ENCODE data around the gene ADCY3. TPM values are rescaled to one million over a fixed set of nuclear protein-coding genes. Genes with fewer than 3 reads are reported as not detected.

The ADCY3 gene
- total RNA-seq, 3 donors from 2014 or later: 29.3 to 89.1 (median 56.1) TPM

DNA sequence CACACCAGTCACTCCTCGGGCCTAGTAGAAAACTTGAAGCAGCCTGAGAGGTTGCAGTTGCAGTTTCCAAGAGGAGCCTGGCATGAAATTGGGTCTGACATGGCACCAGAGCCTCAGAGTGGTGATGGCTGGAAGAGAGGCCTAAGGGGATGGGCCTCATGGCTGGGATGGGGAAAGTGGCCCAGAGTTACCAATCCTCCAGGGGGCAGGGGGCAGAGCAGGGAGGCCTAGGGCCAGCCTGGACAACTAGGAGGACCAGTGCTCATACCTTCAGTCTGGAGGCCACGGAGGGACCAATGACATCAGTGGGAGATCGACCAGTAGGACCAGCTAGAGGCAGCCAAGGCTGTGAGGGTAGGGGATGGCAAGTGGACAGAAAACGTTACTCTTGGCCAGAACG is 15.1 kb upstream of the ADCY3 start:
- TF ChIP-seq, protein P1, sequence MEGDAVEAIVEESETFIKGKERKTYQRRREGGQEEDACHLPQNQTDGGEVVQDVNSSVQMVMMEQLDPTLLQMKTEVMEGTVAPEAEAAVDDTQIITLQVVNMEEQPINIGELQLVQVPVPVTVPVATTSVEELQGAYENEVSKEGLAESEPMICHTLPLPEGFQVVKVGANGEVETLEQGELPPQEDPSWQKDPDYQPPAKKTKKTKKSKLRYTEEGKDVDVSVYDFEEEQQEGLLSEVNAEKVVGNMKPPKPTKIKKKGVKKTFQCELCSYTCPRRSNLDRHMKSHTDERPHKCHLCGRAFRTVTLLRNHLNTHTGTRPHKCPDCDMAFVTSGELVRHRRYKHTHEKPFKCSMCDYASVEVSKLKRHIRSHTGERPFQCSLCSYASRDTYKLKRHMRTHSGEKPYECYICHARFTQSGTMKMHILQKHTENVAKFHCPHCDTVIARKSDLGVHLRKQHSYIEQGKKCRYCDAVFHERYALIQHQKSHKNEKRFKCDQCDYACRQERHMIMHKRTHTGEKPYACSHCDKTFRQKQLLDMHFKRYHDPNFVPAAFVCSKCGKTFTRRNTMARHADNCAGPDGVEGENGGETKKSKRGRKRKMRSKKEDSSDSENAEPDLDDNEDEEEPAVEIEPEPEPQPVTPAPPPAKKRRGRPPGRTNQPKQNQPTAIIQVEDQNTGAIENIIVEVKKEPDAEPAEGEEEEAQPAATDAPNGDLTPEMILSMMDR (IDR thresholded peaks at IDR 0.05): no peak
- Histone ChIP-seq H3K27ac (no peak overlapping the region), H3K4me3 (no peak overlapping the region), H3K36me3 (no peaks in the 10 kb centered on the region), H3K27me3 (no peaks in the 10 kb centered on the region), H3K4me1 (no peaks in the 10 kb centered on the region), H3K9me3 (no peaks in the 10 kb centered on the region)
- no peak for DNase-seq (ENCODE audit: low spot score in 2 of 2)
- intact Hi-C loops (cut with DNase I; ENCODE audit: low total_unique reads): no loop called here

DNA sequence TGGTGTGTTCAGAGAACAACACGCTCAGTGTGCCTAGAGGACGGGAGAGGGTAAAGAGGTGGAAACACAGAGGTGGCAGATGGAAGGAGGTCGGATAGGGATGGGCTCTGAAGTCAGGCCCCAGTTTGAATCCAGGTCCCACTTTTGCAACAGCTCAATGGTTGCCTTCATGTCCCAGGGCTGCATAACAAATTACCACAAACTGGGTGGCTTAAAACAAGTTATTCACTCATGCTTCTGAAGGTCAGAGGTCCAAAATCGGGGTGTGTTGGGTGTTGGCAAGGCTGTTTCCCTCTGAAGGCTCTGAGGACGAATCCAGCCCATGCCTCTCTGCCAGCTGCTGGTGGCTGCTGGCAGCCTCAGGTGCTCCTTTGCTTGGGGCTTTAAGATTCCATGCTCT is 12.7 kb upstream of the ADCY3 start:
- TF ChIP-seq, protein P1 (IDR thresholded peaks at IDR 0.05): no peak
- no peak for TF ChIP-seq POLR2AphosphoS5 (IDR thresholded peaks at IDR 0.05)
- TF ChIP-seq POLR2A (IDR thresholded peaks at IDR 0.05): no peak
- Histone ChIP-seq H3K4me3 (no peak overlapping the region), H3K4me1 (no peaks in the 10 kb centered on the region), H3K27ac (no peak overlapping the region), H3K27me3 (no peaks in the 10 kb centered on the region), H3K9me3 (no peaks in the 10 kb centered on the region), H3K36me3 (no peaks in the 10 kb centered on the region)
- intact Hi-C loops (cut with DNase I; ENCODE audit: low total_unique reads): no loop called here
- DNase-seq (ENCODE audit: low spot score in 2 of 2): no peak

DNA sequence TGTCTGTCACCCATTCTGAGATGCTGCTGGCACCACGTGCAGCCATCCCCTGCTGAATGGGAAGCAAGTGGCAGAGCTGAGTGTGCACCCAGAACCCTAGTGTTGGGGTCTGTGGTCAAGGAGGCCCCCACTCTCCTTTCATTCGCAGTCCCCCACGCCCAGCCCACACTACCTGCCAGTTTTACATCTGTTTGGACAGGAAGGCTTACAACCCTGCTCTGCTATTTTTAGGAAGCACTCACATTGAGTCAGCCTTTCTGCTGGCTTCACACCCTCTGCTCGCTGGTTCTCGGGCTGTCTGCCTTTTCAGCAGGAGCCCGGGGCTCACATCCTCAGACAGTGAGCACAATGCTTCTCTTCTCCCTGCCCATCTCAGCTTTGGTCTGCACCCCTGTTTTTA is 10.7 kb upstream of the ADCY3 start:
- peak in 1 of 2 donors; percentile 35 for DNase-seq (ENCODE audit: low spot score in 2 of 2)
- H3K27me3 ChIP-seq: no peaks in the 10 kb centered on the region
- no peaks in the 10 kb centered on the region for H3K36me3 ChIP-seq
- no peaks in the 10 kb centered on the region for H3K9me3 ChIP-seq
- TF ChIP-seq, protein P1 (IDR thresholded peaks at IDR 0.05): no peak
- TF ChIP-seq POLR2AphosphoS5 (IDR thresholded peaks at IDR 0.05) (no peak), POLR2A (IDR thresholded peaks at IDR 0.05) (no peak)
- H3K4me3 ChIP-seq: no peak overlapping the region
- peaks cover 0 to 7% of the 10 kb centered on the region in 2 donors for H3K4me1 ChIP-seq
- no peak overlapping the region for H3K27ac ChIP-seq
- intact Hi-C loops (cut with DNase I; ENCODE audit: low total_unique reads): no loop called here

DNA sequence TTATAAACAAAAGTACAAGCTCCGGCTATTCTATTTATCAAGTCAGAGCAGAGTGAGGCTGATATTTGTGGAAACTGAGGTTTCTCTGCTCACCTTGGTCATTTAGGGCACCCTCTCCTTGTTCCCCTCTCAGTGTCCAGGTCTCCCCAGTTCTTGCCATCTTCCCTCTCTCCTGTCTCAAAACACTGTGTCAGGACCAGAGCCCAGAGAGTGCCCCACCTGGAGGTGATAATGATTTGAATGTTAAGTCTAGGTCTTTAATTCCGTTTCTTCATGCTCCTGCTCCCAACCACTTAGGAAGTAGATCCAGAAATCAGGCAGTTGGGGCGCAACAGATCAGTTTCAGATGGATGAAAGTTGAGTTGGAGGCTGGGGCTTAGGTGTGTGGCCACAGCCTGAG is 9.2 kb upstream of the ADCY3 start:
- no peaks in the 10 kb centered on the region for H3K9me3 ChIP-seq
- no peak overlapping the region for H3K27ac ChIP-seq
- no peak overlapping the region for H3K4me3 ChIP-seq
- H3K27me3 ChIP-seq: no peaks in the 10 kb centered on the region
- TF ChIP-seq POLR2AphosphoS5 (IDR thresholded peaks at IDR 0.05) (no peak), POLR2A (IDR thresholded peaks at IDR 0.05) (no peak)
- TF ChIP-seq, protein P1 (IDR thresholded peaks at IDR 0.05): no peak
- DNase-seq (ENCODE audit: low spot score in 2 of 2): peak in 1 of 2 donors; percentile 14
- H3K36me3 ChIP-seq: no peaks in the 10 kb centered on the region
- intact Hi-C loops (cut with DNase I; ENCODE audit: low total_unique reads): no loop called here
- H3K4me1 ChIP-seq: peaks cover 0 to 7% of the 10 kb centered on the region in 2 donors

DNA sequence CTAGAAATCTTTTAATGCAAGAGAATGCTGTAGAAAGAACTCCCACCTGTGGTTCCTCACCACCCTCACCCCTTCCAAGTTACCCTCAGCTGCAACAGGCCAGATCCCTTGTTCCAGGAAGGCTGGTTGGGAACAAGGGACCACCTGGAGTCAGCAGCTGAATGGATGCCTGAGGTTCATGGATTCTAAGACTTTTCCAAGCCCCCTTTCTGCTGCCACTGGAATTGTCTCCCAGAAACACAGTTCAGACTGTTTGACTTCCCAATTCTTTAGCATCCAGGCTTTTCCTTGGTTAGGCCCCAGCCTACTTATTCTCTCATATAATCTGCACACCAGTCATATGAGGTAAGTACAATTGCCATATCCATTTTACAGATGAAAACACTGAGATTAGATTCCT is 8.0 kb upstream of the ADCY3 start:
- Histone ChIP-seq H3K9me3 (no peaks in the 10 kb centered on the region), H3K4me1 (peaks cover 0 to 7% of the 10 kb centered on the region in 2 donors), H3K4me3 (no peak overlapping the region), H3K27ac (peak overlapping the region in 1 of 2 donors; percentile 20), H3K27me3 (no peaks in the 10 kb centered on the region), H3K36me3 (no peaks in the 10 kb centered on the region)
- DNase-seq (ENCODE audit: low spot score in 2 of 2): no peak
- TF ChIP-seq POLR2AphosphoS5 (IDR thresholded peaks at IDR 0.05) (no peak), POLR2A (IDR thresholded peaks at IDR 0.05) (no peak)
- TF ChIP-seq, protein P1 (IDR thresholded peaks at IDR 0.05): no peak
- intact Hi-C loops (cut with DNase I; ENCODE audit: low total_unique reads): no loop called here

Measured in breast epithelium (tissue), 4 donors.